Skin epidermis (tissue), 12 donors: ENCODE results near the gene SLC31A2.
"Not testable (repeated sequence)": the region's sequence is repeated elsewhere in the genome, so short reads cannot be mapped to it uniquely, and the experiment has no call there.

Source experiments
- H3K27ac ChIP-seq, 21 experiments: fragments of 200-600 bp; sonication (generic) in 11 of 21; one replicate each; pipeline ENCODE4 v1.5.0; 2020; ENCODE audit warnings: mild to moderate bottlenecking in 3 of 21, inconsistent platforms in 2 of 21, moderate library complexity in 2 of 21
- H3K4me3 ChIP-seq, 7 experiments: fragments of 200-600 bp; sonication (generic) in 2 of 7; one replicate each; pipeline ENCODE4 v1.5.0; 2020; ENCODE audit warnings: inconsistent platforms in 2 of 7, mild to moderate bottlenecking in 2 of 7, moderate library complexity in 1 of 7

Gene SLC31A2, protein sequence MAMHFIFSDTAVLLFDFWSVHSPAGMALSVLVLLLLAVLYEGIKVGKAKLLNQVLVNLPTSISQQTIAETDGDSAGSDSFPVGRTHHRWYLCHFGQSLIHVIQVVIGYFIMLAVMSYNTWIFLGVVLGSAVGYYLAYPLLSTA

DNA sequence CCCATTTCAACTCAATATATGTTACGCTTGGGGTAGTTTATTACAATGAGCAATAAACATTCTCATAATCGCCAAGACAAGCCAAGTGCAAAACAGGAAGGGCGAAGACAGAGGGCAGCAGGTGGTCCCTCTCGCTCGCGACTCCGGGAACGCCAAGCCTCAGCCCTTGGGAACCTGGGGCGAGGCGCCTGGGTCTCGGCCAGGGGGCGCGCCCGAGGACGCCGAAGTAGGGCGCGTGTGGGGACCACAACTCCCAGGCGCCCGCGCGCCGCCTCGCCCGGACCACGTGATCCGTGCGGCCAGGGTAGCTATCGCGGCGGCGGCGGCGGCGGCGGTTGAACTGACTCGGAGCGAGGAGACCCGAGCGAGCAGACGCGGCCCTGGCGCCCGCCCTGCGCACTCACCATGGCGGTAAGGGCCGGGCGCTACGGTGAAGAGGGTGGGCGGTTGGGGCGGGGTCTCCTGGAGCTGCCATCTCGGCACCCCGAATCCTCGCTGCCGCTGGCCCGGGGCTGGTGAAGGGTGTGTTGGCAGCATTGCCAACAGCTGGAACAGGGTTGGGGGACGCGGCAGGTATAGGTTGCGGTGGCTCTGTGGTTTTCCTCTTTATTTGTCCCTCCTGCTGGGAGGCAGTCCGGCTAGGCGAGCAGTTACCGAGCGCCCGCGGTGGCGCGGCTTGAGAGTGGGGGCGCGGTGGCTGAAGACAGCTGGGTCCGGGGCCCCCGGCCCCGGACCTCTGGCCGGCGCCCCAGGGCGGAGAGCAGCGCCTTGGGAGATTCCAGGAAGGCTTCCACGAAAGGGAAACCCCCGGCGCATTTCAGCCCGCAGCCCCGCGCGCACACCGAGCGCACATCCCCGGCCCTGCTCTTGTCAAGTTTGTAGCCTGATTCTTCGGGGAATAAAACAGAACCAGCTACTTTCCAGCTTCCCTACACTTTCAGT is at the start of gene SLC31A2:
Gene SLC31A2, plus strand, starts transcription at position 338 of the 942 bp plus-strand sequence. Its CDS starts 68 bp downstream, at position 406.
- Histone ChIP-seq H3K27ac (peak within 1 kb of the TSS; percentile 71 to 98 (median 92)), H3K4me3 (peak within 1 kb of the TSS; percentile 62 to 96 (median 87))

DNA sequence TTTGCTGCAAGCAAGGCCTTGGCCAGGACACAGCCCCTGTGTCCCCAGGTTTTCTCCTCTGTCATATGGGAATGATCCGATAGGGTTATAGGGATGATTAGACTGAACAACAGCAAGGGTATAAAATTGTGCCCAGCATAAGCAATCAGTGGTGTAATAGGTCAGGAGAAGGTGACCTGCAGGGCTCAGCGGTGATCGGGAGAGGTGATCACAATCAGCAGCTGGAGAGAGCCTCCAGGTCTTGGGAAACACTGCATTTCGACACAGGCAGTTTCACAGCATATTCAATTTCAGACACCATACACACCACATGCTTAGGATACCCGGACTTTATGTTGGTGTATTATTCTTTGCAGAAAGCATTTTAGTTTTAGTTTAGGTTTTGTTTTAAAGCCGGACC is 45.5 kb upstream of the SLC31A2 start:
- H3K27ac ChIP-seq, H3K4me3 ChIP-seq: not testable (repeated sequence)

DNA sequence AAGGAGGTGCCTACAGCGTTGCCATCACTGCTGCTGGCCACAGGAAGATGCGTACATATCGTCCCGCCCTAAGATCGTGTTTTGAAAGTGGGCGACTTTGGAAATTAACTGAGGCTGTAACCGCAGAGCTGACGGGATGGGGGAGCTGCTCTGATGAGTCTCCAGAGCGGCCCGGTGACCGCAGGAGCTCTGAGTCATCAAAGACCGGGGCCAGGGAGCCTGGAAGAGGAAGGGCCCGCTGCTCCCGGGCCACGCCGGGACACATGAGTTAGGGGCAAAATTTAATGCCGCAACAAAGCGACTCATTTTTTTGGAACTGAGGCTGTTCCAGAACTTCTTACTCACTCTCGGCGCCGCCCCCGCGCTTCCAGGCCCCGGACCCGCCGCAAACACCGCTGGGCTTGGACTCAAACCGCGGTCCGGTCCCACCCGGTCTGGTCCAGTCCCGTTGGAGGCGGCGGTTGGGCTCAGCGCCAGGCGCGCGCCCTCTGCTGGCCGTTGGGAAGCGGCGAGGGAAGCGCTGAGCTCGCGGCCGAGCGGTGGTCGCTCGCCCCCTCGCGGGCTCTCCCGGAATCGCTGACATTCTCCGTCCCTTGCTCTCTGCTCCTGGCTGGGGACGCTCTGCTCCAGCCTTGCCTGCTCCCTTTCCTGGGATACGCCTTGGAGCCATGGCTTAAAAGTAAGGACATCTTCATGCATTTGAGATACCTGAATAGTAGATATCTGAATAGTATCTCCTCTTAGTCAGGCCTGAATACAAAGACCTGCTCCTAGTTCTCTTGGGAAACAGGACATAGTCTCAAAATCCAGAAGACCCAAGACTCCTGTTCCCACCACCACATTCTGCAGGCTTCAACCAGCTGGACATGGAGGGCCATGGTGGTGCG is 39.5 kb upstream of the SLC31A2 start:
- peak overlapping the region in 2 of 21 experiments; percentile 0 to 29 for H3K27ac ChIP-seq
- H3K4me3 ChIP-seq: not testable (repeated sequence)

DNA sequence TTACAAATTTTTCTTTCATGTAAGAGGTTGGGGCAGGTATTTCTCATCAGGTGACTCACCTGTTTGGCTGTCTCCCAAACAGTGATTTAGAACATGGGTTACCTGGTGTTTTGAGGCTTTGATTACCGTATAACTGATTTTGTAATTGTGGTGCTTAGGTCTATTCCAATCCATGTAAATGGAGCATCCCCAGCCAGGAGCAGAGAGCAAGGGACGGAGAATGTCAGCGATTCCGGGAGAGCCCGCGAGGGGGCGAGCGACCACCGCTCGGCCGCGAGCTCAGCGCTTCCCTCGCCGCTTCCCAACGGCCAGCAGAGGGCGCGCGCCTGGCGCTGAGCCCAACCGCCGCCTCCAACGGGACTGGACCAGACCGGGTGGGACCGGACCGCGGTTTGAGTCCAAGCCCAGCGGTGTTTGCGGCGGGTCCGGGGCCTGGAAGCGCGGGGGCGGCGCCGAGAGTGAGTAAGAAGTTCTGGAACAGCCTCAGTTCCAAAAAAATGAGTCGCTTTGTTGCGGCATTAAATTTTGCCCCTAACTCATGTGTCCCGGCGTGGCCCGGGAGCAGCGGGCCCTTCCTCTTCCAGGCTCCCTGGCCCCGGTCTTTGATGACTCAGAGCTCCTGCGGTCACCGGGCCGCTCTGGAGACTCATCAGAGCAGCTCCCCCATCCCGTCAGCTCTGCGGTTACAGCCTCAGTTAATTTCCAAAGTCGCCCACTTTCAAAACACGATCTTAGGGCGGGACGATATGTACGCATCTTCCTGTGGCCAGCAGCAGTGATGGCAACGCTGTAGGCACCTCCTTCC is 37.9 kb upstream of the SLC31A2 start:
- H3K27ac ChIP-seq: peak overlapping the region in 2 of 21 experiments; percentile 0 to 29
- H3K4me3 ChIP-seq: not testable (repeated sequence)

DNA sequence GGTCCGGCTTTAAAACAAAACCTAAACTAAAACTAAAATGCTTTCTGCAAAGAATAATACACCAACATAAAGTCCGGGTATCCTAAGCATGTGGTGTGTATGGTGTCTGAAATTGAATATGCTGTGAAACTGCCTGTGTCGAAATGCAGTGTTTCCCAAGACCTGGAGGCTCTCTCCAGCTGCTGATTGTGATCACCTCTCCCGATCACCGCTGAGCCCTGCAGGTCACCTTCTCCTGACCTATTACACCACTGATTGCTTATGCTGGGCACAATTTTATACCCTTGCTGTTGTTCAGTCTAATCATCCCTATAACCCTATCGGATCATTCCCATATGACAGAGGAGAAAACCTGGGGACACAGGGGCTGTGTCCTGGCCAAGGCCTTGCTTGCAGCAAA is 32.0 kb upstream of the SLC31A2 start:
- not testable (repeated sequence) for H3K4me3 ChIP-seq, H3K27ac ChIP-seq

DNA sequence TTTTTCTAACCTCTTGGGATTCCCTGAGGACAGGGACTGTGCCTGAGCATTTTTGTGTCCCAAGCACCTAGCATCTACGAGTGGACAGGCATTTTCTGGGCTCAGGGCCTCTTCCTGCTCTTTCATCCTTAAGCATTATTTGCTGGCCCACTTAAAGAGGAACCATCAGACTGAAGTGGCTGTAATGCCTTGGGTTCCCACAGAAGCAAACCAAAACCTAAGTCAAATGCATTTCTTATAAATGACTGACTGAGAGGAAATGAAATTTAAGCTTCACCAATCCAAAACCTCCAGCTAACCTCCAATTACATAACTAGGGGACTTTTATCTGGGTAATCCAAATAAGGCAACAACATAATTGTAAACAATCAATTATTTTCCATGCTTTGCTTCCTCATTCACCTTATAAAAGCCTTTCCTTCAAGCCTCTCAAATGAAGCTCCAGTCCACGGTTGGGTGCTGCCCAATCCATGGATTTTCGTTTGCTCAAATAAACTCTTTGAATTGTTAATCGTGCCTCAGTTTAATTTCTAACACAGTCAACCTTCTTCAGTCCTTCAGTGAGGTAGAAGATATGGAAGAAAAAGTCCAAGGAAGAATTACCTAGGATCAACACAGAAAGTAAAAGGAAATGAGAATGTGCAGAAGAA is 25.3 kb upstream of the SLC31A2 start:
- H3K27ac ChIP-seq: peak overlapping the region in 3 of 21 experiments; percentile 17 to 55 (median 24)
- H3K4me3 ChIP-seq: no peak overlapping the region

DNA sequence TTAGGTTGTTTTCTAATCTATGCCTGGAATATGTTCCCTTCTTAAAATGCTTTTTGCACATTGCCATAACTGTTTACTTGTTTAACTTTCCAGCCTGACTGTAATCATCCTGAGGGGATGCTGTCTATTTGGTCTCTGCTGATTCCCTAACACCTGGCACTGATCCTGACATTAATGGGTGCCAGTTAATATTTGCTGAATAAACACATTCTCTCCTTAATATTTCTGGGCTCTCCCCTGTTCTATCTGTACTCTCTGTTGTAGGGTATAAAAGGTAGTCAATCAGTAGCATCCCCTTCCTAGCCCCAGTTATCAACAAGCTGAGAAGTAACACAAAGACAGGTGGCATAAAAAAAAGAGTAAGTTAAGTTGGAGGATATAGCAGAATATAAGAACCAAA is 21.3 kb upstream of the SLC31A2 start:
- no peak overlapping the region for H3K4me3 ChIP-seq
- H3K27ac ChIP-seq: no peak overlapping the region

DNA sequence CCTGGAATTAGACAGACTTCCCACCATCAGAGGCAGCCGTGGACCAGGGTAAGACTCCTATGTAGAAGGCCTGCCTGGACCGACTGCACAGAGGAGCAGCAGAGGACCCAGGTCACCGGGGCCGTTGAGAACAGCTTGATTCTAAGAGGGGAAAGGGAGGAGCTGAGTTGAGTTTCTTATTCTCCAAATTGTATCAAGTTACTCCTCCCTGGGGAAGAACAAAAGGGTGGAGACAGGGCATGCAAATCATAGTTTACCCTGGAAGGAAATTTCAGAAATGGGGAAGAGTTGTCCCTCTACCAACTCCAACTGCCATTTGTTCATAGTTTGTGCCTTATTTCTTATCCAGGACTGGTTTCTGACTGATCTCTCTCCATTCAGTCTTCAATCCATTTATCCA is 20.9 kb upstream of the SLC31A2 start:
- Histone ChIP-seq H3K4me3 (no peak overlapping the region), H3K27ac (no peak overlapping the region)

DNA sequence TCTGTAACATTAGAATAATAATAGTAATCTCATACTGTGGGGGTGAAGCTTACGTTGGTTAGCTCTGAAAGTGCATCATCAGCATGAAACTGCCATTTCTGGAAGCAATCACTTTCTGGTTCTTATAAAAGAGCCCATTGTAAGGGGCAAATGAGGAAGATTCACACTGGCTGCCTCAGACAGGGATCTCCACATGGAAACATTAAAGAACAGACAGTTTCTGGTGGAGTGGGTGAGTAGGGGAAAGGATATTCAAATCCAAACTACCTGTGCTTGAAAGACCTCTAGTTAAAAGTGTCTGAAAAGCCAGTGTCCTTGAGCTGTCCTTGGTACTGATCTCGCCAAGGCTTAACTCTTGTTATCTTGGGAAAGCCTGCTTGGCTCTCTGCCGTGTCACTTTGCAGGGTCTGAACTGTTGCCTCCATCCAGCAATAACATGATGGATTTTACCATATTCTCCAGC is 19.1 kb upstream of the SLC31A2 start:
- H3K4me3 ChIP-seq: no peak overlapping the region
- no peak overlapping the region for H3K27ac ChIP-seq

DNA sequence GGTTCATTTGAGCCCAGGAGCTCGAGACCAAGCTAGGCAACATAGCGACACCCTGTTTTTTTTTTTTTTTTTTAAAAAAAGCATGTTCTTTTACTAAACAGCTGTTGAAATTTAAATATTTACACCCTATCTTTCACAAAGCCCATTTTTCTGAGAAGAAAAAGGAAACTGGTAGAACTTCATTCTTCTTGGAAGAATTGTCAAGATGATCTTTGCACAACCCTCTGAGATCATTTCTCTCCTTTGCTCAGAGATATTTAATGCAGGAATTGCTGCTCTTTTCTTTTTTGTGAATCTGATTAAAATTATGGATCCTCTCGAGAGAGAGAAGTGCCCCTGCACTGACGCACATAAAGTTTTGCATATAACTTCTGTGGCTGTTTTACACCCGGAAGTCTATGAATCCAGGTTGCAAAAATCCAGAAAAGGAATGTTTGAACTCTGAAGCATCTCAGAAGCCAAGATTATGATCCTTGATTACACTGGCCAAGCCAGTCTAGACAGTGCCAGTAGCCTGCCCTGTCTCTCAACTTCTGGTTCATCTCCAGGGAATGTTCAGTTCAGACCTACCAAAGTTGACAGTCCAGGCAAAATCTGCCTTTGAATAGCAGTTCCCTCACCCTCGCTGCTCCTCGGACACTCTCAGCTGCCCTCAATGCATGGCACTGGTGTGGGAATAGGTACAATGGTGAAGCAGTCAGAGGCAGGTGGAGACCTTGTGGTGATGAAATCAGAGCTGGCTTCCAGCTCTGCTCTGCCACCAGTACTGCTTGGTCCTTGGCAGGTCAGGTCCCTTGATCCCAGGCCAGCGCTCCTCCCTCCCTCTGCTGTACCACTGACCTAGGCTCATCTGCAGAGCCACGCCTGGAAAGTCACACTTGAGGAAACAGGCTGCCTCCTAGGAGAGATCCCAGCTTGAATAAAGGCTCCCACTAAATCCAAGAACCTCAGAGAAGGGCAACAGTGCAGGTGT is 13.3 kb upstream of the SLC31A2 start:
- Histone ChIP-seq H3K4me3 (no peak overlapping the region), H3K27ac (no peak overlapping the region)

DNA sequence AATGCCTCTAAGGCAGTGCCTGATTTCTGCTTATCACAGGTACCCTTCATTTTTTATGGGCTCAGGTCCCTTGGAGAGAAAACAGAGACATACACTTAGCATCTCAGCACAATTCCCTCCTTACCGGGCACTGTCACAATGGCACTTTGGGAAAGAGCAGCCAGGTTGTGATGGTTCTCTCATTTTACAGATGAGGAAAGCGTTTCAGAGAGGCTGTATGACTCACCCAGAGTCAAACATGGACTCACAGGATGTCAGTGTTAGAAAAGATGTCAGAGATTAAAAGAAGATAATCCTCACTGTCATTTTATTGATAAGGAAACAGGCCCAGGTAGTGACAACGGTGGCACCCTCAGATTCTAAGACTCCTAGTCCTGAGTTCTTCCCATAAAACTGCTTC is 12.0 kb upstream of the SLC31A2 start:
- no peak overlapping the region for H3K27ac ChIP-seq
- no peak overlapping the region for H3K4me3 ChIP-seq

DNA sequence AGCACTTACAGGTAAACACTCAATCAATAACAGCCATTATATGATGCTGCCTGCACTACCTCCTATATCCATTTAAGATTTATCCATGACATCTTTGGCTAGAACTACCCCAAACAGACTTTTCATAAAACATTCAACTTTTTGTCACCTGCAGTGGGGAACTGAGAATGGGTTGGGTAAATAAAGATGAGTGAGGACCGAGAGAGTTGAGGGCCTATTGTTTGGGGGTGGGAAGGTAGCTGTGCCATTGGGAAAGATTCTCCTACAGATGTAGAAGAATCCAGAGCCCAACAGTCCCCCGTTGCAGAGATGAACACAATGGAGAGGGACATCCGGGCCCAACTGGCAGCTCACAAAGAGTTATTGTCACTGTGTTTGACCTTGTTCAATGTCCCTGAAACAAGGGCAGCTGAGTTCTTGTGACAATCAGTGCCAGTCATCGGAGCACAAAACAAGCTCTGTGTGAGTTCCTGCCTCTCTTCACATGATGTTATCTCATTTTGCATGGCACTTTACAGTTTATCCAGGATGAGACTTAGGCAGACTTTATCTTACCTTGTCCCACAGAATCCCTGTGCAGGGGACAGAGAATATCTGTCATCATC is 11.5 kb upstream of the SLC31A2 start:
- Histone ChIP-seq H3K27ac (no peak overlapping the region), H3K4me3 (no peak overlapping the region)

DNA sequence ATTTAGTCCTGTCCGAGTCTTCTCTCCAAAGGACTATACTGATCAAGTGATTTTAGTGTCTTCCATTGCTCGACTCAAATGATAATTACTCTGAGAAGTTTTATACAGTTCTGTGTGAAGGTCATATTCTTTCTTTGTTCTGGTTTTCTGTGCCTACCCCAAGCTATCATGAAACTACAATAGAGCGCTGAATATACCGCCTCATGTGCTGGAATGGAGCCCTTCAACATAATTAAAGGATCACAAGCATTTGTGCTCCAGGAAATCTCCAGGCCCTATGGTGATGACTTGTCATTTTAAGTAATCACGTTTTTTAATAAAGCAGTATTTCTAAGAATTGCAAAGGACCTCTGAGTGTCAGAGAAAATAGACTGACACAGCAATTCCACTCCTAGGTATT is 10.9 kb upstream of the SLC31A2 start:
- no peak overlapping the region for H3K27ac ChIP-seq

DNA sequence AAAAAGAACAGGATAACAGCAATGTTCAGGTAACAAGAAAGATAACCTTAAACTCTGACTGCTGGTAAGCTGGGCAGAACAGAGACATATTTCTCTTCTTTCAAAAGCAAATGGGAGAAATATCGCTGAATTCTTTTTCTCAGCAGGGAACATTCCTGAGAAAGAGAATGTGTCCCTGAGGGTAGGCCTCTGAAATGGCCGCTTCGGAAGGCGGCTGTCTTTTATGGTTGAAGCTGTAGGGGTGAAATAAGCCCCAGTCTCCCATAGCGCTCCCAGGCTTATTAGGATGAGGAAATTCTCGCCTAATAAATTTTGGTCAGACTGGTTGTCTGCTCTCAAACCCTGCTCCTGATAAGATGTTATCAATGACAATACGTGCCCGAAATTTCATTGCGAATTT is 9.9 kb upstream of the SLC31A2 start:
- not testable (repeated sequence) for H3K4me3 ChIP-seq, H3K27ac ChIP-seq

More for the DNA sequence above, 10.9 kb upstream of the SLC31A2 start:
- H3K4me3 ChIP-seq: no peak overlapping the region

DNA sequence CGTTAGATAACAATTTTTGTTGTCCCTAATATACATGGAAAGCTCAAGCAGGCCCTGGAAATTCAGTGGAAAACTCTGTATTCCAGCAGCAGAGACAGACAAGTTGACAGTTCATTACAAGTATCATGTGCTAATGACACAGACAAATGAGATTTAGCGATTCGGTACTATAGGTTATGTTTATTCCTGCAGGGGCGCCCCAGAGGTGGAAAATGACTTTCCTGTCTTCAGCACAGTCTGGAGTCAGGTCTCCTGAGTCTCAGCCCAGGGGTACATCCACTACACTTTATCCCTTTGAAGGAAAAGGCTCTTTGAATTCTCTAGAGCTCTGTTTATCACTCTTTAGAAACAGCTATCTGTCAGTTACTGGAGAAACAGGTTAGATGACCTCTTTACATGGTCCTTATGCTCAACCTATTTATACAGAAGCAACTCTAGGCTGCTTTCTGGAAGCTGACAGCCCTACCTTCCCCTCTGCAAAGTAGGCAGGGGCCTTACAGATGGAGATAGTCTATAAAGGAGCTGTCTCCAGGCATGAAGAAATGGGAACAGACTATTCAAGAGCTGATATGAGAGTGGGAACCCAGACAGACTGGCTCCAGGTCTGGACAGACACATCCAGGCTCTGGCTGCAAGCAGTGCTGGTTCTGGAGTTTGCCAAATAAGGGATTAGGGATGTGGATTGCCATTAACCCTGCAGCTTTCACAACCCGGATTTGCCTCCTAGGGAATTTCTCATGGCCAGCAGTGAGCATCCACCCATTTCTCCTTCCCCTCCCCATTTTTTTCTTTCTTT is 7.2 kb upstream of the SLC31A2 start:
- H3K27ac ChIP-seq: no peak overlapping the region

DNA sequence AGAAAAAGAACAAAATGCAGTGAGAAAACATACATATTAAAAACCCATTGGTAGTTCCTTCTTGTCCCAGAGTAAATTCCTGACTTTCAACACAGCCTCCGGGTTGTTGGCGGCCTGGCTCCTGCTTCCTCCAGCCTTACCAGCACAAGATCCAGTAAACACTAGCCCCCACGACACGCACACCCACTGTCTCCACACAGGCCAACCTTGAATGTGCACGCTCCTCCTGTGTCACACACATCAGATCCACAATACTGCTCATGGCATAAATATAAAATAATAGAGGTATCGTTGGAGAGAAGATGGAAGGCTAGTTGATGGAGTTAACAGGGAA is 2.5 kb upstream of the SLC31A2 start:
- Histone ChIP-seq H3K4me3 (no peak overlapping the region), H3K27ac (no peak overlapping the region)

More for the DNA sequence above, 7.2 kb upstream of the SLC31A2 start:
- H3K4me3 ChIP-seq: no peak overlapping the region
